ENCODE data around the gene GAS2L1. TPM values are rescaled to one million over a fixed set of nuclear protein-coding genes. Genes with fewer than 3 reads are reported as not detected.

Gene GAS2L1
- total RNA-seq, 1 experiment from 2014 or later, result 8.0 TPM

GRCh38 chr22:29340566-29340965, 34.1 kb downstream of the GAS2L1 start:
- Histone ChIP-seq H3K23ac (ENCODE audit: insufficient read length, low read depth, low read length) (no peak overlapping the region), H3K27me3 (ENCODE audit: insufficient read depth, low read length) (no peaks in the 10 kb centered on the region), H4K8ac (replicated peaks; ENCODE audit: insufficient read length, low read depth, low read length) (no peak overlapping the region), H3K18ac (ENCODE audit: insufficient read length, low read depth, low read length) (no peak overlapping the region), H3T11ph (ENCODE audit: low read length) (no peak overlapping the region), H3K9ac (ENCODE audit: extremely low read depth, insufficient read length, low read length) (no peak overlapping the region), H2BK15ac (ENCODE audit: low read depth, low read length) (no peak overlapping the region), H2BK12ac (ENCODE audit: insufficient read length, low read depth, low read length) (no peak overlapping the region), H3K4ac (ENCODE audit: low read depth, low read length) (no peak overlapping the region), H3K4me1 (ENCODE audit: insufficient read depth, low read length) (no peaks in the 10 kb centered on the region), H2AK5ac (ENCODE audit: insufficient read length, low read length) (no peak overlapping the region), H3K79me1 (ENCODE audit: insufficient read depth, low read depth, low read length, poor library complexity, severe bottlenecking) (no peaks in the 10 kb centered on the region), H3K14ac (ENCODE audit: insufficient read depth, low read length) (no peak overlapping the region), H2AFZ (ENCODE audit: low read length) (no peak overlapping the region), H2BK120ac (ENCODE audit: low read depth, low read length, poor library complexity, severe bottlenecking) (no peak overlapping the region), H3K23me2 (ENCODE audit: insufficient read length, low read depth, low read length, poor library complexity, severe bottlenecking) (no peaks in the 10 kb centered on the region), H3K27ac (ENCODE audit: insufficient read length, low read depth, low read length) (no peak overlapping the region), H2BK5ac (ENCODE audit: insufficient read length, low read length) (no peak overlapping the region), H4K5ac (ENCODE audit: insufficient read length, low read depth, low read length) (no peak overlapping the region), H3K9me3 (ENCODE audit: control insufficient read depth, low read depth, low read length) (no peaks in the 10 kb centered on the region), H2BK20ac (ENCODE audit: low read depth, low read length, poor library complexity, severe bottlenecking) (no peak overlapping the region), H4K20me1 (ENCODE audit: control insufficient read depth, insufficient read depth, insufficient read length) (no peaks in the 10 kb centered on the region), H3K56ac (ENCODE audit: insufficient read length, low read depth, low read length) (no peak overlapping the region), H3K79me2 (ENCODE audit: insufficient read depth, low read length) (no peaks in the 10 kb centered on the region), H4K91ac (ENCODE audit: insufficient read length, low read depth, low read length) (no peak overlapping the region), H3K4me2 (ENCODE audit: insufficient read depth, insufficient read length, low read length) (no peak overlapping the region)
- TF ChIP-seq CTCF (conservative IDR thresholded peaks at IDR 0.05), result no peak
- Mint-ChIP-seq H3K27me3 (ENCODE audit: low read depth) (no peaks in the 10 kb centered on the region), H3K36me3 (ENCODE audit: insufficient read depth in 1 of 3, low read depth in 3 of 3) (peaks cover 30 to 85% (median 53%) of the 10 kb centered on the region in 3 experiments), H3K4me3 (no peak overlapping the region), H3K4me1 (no peaks in the 10 kb centered on the region), H3K9me3 (no peaks in the 10 kb centered on the region), H3K27ac (no peak overlapping the region)
- DNase-seq, result no peak
- no CpG with 5 or more reads among the region's 8 CpGs for WGBS (ENCODE audit: extremely low coverage, insufficient read length, low lambda C conversion rate)
